Transverse colon (tissue), 4 donors: Measurements from ENCODE around the gene EIF6. TPM values are rescaled to one million over a fixed set of nuclear protein-coding genes. Genes with fewer than 3 reads are reported as not detected.

Experiments
- DNase-seq: peaks from one replicate; pipeline ENCODE4 v3.0.0-alpha.2; 2019
- H3K27ac ChIP-seq, 4 donors: fragments of 200-600 bp; sonication (generic); 2 replicates each; pipeline ENCODE4 v1.5.1; 2016 to 2018; ENCODE audit warnings: inconsistent platforms in 4 of 4
- H3K27me3 ChIP-seq: fragments of 200-600 bp; sonication (generic); 2 replicates; pipeline ENCODE4 v1.5.1; 2017; ENCODE audit warnings: inconsistent platforms
- H3K36me3 ChIP-seq, 4 donors: fragments of 200-600 bp; sonication (generic); 2 replicates each; pipeline ENCODE4 v1.5.1; 2017 to 2019; ENCODE audit warnings: inconsistent platforms in 4 of 4
- H3K4me1 ChIP-seq, 4 donors: fragments of 200-600 bp; sonication (generic); 2 replicates each; pipeline ENCODE4 v1.5.1; 2017 to 2020; ENCODE audit warnings: inconsistent platforms in 4 of 4
- H3K4me3 ChIP-seq, 4 donors: fragments of 200-600 bp; sonication (generic); 1 replicate in 1 of 4; 2 replicates in 3 of 4; pipeline versions ENCODE4 v1.5.1 to v1.6.1; 2017 to 2019; ENCODE audit warnings: inconsistent platforms in 4 of 4
- H3K9me3 ChIP-seq, 2 donors: fragments of 200-600 bp; sonication (generic); 2 replicates each; pipeline ENCODE4 v1.5.1; 2017 to 2019; ENCODE audit warnings: inconsistent platforms in 2 of 2
- CTCF ChIP-seq, 5 experiments: fragments of 200-600 bp in 3 of 5; fragments of 450-650 bp in 2 of 5; sonication (generic) in 3 of 5; IDR thresholded peaks; 1 replicate in 2 of 5; 2 replicates in 3 of 5; pipeline ENCODE4 v1.5.1; 2016 to 2017; ENCODE audit warnings: antibody characterized with exemption in 5 of 5, inconsistent platforms in 3 of 5, mild to moderate bottlenecking in 2 of 5, moderate library complexity in 1 of 5
- EP300 ChIP-seq: sonication (generic); formaldehyde crosslinking; IDR thresholded peaks from one replicate; pipeline ENCODE4 v1.6.1; 2017; ENCODE audit warnings: antibody characterized with exemption, low read depth
- POLR2A ChIP-seq: fragments of 450-650 bp; IDR thresholded peaks from one replicate; pipeline ENCODE4 v1.6.1; 2016; ENCODE audit warnings: antibody characterized with exemption, mild to moderate bottlenecking, moderate library complexity
- POLR2AphosphoS5 ChIP-seq, 3 donors: sonication (generic); formaldehyde crosslinking; IDR thresholded peaks; one replicate each; pipeline ENCODE4 v1.6.1; 2016; ENCODE audit warnings: antibody characterized with exemption in 3 of 3
- WGBS, 2 donors: methylation state at CpG; one replicate each; pipeline ENCODE4 v1.1.5; 2018; ENCODE audit warnings: low coverage in 1 of 2; 5-methylcytosine and 5-hydroxymethylcytosine counted together
- in situ Hi-C, 4 donors: fragments of 200-750 bp; cut with MboI; loops; one replicate each; pipeline versions ENCODE4 v1.15.0 to v1.15.1; 2017; ENCODE audit warnings: low sequenced_read_pairs in 3 of 4, low pct_ligation_motif_present in 1 of 4, low pct_unique_long_range_greater_than_20kb in 1 of 4
- intact Hi-C: fragments of 100-400 bp; cut with DNase I; formaldehyde crosslinking; loops from one replicate; pipeline ENCODE4 v1.15.1; 2023; ENCODE audit warnings: low total_unique reads
- total RNA-seq, 4 donors: library from RNA; depleted of rRNA; stranded (reverse); fragments of >200 nt; gene quantifications; one replicate each; pipeline ENCODE4 v1.1.0, GENCODE V29; 2016

EIF6 gene
- total RNA-seq, 4 donors from 2014 or later: 54.9 to 168 (median 100) TPM

GRCh38 chr20:35314816-35315631 is 30.5 kb upstream of the EIF6 start:
- no peak for DNase-seq
- TF ChIP-seq POLR2A: no peak
- TF ChIP-seq EP300: no peak
- no peak for TF ChIP-seq POLR2AphosphoS5 (IDR thresholded peaks at IDR 0.05)
- TF ChIP-seq CTCF (IDR thresholded peaks at IDR 0.05): no peak
- in situ Hi-C loops (no loop called here), intact Hi-C loops (no loop called here)
- peaks cover 15 to 39% (median 28%) of the 10 kb centered on the region in 4 donors for H3K4me1 ChIP-seq
- no peaks in the 10 kb centered on the region for H3K9me3 ChIP-seq
- H3K36me3 ChIP-seq: no peaks in the 10 kb centered on the region
- 69 to 81% methylated on average over 3 of the region's 3 CpGs for WGBS, 2 donors
- peak overlapping the region in 3 of 4 donors; percentile 4 to 88 (median 84) for H3K27ac ChIP-seq
- H3K27me3 ChIP-seq: no peaks in the 10 kb centered on the region
- H3K4me3 ChIP-seq: no peak overlapping the region

- TF ChIP-seq POLR2AphosphoS5 (IDR thresholded peaks at IDR 0.05) (no peak), CTCF (IDR thresholded peaks at IDR 0.05) (no peak), EP300 (no peak), POLR2A (no peak)
- no peaks in the 10 kb centered on the region for H3K9me3 ChIP-seq
- intact Hi-C loops (no loop called here), in situ Hi-C loops (no loop called here)
- H3K27me3 ChIP-seq: no peaks in the 10 kb centered on the region
- no peak overlapping the region for H3K4me3 ChIP-seq
- 60 to 83% methylated on average over 1 of the region's 1 CpG for WGBS, 2 donors
- no peak for DNase-seq
- H3K4me1 ChIP-seq: peaks cover 4 to 15% (median 9%) of the 10 kb centered on the region in 4 donors
- H3K27ac ChIP-seq: no peak overlapping the region
- H3K36me3 ChIP-seq: no peaks in the 10 kb centered on the region
These were observed 27.7 kb upstream of the EIF6 start for GRCh38 chr20:35312318-35312717.

- H3K4me3 ChIP-seq: no peak overlapping the region
- intact Hi-C loops (no loop called here), in situ Hi-C loops (no loop called here)
- H3K9me3 ChIP-seq: no peaks in the 10 kb centered on the region
- WGBS, 2 donors: 83 to 87% methylated on average over 4 to 5 of the region's 5 CpGs
- H3K36me3 ChIP-seq: no peaks in the 10 kb centered on the region
- H3K27ac ChIP-seq: no peak overlapping the region
- peaks cover 7 to 15% (median 12%) of the 10 kb centered on the region in 4 donors for H3K4me1 ChIP-seq
- no peaks in the 10 kb centered on the region for H3K27me3 ChIP-seq
- TF ChIP-seq EP300: no peak
- TF ChIP-seq POLR2AphosphoS5 (IDR thresholded peaks at IDR 0.05): no peak
- TF ChIP-seq CTCF (IDR thresholded peaks at IDR 0.05): no peak
- no peak for TF ChIP-seq POLR2A
- DNase-seq: no peak
These were observed 27.2 kb upstream of the EIF6 start for GRCh38 chr20:35311822-35312221.

- Histone ChIP-seq H3K9me3 (no peaks in the 10 kb centered on the region), H3K36me3 (no peaks in the 10 kb centered on the region), H3K27ac (no peak overlapping the region), H3K4me3 (no peak overlapping the region), H3K27me3 (no peaks in the 10 kb centered on the region), H3K4me1 (peaks cover 7 to 18% (median 15%) of the 10 kb centered on the region in 4 donors)
- peak; percentile 55 for DNase-seq
- WGBS, 2 donors: 76% methylated on average over 2 of the region's 2 CpGs; no CpG with 5 or more reads in 1 of the 2 donors
- intact Hi-C loops: no loop called here
- in situ Hi-C loops: no loop called here
- TF ChIP-seq POLR2AphosphoS5 (IDR thresholded peaks at IDR 0.05): no peak
- no peak for TF ChIP-seq CTCF (IDR thresholded peaks at IDR 0.05)
- no peak for TF ChIP-seq POLR2A
- TF ChIP-seq EP300: no peak
These were observed 26.8 kb upstream of the EIF6 start for GRCh38 chr20:35311409-35311808.
